Memory B cell (primary cell): ENCODE results near the gene UBE2D1.

Source experiments
- ATAC-seq: fragments of 150-1000 bp; cut with Tn5 transposase; 2 replicates; pipeline ENCODE4 v1.10.0; 2021; ENCODE audit warnings: low read depth, mild to moderate bottlenecking, moderate library complexity
- DNase-seq, 2 donors: peaks; one replicate each; pipeline ENCODE4 v3.0.0; 2022; ENCODE audit warnings: low spot score in 2 of 2
- H3K27ac Mint-ChIP-seq: one replicate; pipeline ENCODE4 v1.8.0; 2022; ENCODE audit warnings: mild to moderate bottlenecking, moderate library complexity, mixed read lengths
- H3K27me3 Mint-ChIP-seq: one replicate; pipeline ENCODE4 v1.8.0; 2022; ENCODE audit warnings: mixed read lengths
- H3K36me3 Mint-ChIP-seq: one replicate; pipeline ENCODE4 v1.8.0; 2022; ENCODE audit warnings: mild to moderate bottlenecking, mixed read lengths
- H3K4me1 Mint-ChIP-seq: one replicate; pipeline ENCODE4 v1.8.0; 2022; ENCODE audit warnings: mixed read lengths
- H3K4me3 Mint-ChIP-seq: one replicate; pipeline ENCODE4 v1.8.0; 2022; ENCODE audit warnings: mild to moderate bottlenecking, moderate library complexity, mixed read lengths
- H3K9me3 Mint-ChIP-seq: one replicate; pipeline ENCODE4 v1.8.0; 2022; ENCODE audit warnings: mixed read lengths

Gene UBE2D1

GRCh38 chr10:58351616-58352578, 17.1 kb downstream of the UBE2D1 start:
- no peaks in the 10 kb centered on the region for H3K27me3 Mint-ChIP-seq
- ATAC-seq (no peak), DNase-seq (no peak)
- no peaks in the 10 kb centered on the region for H3K9me3 Mint-ChIP-seq
- peaks cover 3% of the 10 kb centered on the region for H3K36me3 Mint-ChIP-seq
- H3K27ac Mint-ChIP-seq = no peak overlapping the region
- no peak overlapping the region for H3K4me3 Mint-ChIP-seq
- peaks cover 34% of the 10 kb centered on the region for H3K4me1 Mint-ChIP-seq

- no peaks in the 10 kb centered on the region for H3K27me3 Mint-ChIP-seq
- no peak overlapping the region for H3K27ac Mint-ChIP-seq
- no peak for ATAC-seq
- DNase-seq = no peak
- H3K9me3 Mint-ChIP-seq = no peaks in the 10 kb centered on the region
- no peaks in the 10 kb centered on the region for H3K36me3 Mint-ChIP-seq
- no peak overlapping the region for H3K4me3 Mint-ChIP-seq
- peaks cover 32% of the 10 kb centered on the region for H3K4me1 Mint-ChIP-seq
These were observed 18.3 kb downstream of the UBE2D1 start for GRCh38 chr10:58352956-58353610.

- Mint-ChIP-seq H3K4me1 (peaks cover 29% of the 10 kb centered on the region), H3K36me3 (peaks cover 5% of the 10 kb centered on the region), H3K27me3 (no peaks in the 10 kb centered on the region), H3K4me3 (no peak overlapping the region), H3K27ac (peak overlapping the region; percentile 36), H3K9me3 (no peaks in the 10 kb centered on the region)
- ATAC-seq (no peak), DNase-seq (no peak)
These were observed 21.9 kb downstream of the UBE2D1 start for GRCh38 chr10:58356756-58357155.

- Mint-ChIP-seq H3K9me3 (no peaks in the 10 kb centered on the region), H3K27me3 (no peaks in the 10 kb centered on the region), H3K4me3 (no peak overlapping the region), H3K36me3 (peaks cover 7% of the 10 kb centered on the region), H3K27ac (no peak overlapping the region), H3K4me1 (peaks cover 26% of the 10 kb centered on the region)
- ATAC-seq = no peak
- no peak for DNase-seq
These were observed 23.6 kb downstream of the UBE2D1 start for GRCh38 chr10:58358314-58358933.

GRCh38 chr10:58358947-58359346, 24.1 kb downstream of the UBE2D1 start:
- ATAC-seq (no peak), DNase-seq (no peak)
- Mint-ChIP-seq H3K4me3 (no peak overlapping the region), H3K27me3 (no peaks in the 10 kb centered on the region), H3K9me3 (no peaks in the 10 kb centered on the region), H3K27ac (no peak overlapping the region), H3K4me1 (peaks cover 26% of the 10 kb centered on the region), H3K36me3 (peaks cover 9% of the 10 kb centered on the region)

GRCh38 chr10:58359541-58359940, 24.7 kb downstream of the UBE2D1 start:
- H3K4me3 Mint-ChIP-seq = no peak overlapping the region
- DNase-seq (no peak), ATAC-seq (peak; percentile 50)
- no peaks in the 10 kb centered on the region for H3K9me3 Mint-ChIP-seq
- H3K27me3 Mint-ChIP-seq = no peaks in the 10 kb centered on the region
- H3K36me3 Mint-ChIP-seq = peaks cover 12% of the 10 kb centered on the region
- peaks cover 24% of the 10 kb centered on the region for H3K4me1 Mint-ChIP-seq
- peak overlapping the region; percentile 22 for H3K27ac Mint-ChIP-seq

- Mint-ChIP-seq H3K9me3 (no peaks in the 10 kb centered on the region), H3K27ac (peak overlapping the region; percentile 22), H3K4me3 (no peak overlapping the region), H3K36me3 (peaks cover 18% of the 10 kb centered on the region), H3K4me1 (peaks cover 19% of the 10 kb centered on the region), H3K27me3 (no peaks in the 10 kb centered on the region)
- ATAC-seq (no peak), DNase-seq (no peak)
These were observed 25.7 kb downstream of the UBE2D1 start for GRCh38 chr10:58360412-58361004.

GRCh38 chr10:58361353-58361752, 26.5 kb downstream of the UBE2D1 start:
- H3K4me1 Mint-ChIP-seq = peaks cover 16% of the 10 kb centered on the region
- no peaks in the 10 kb centered on the region for H3K27me3 Mint-ChIP-seq
- H3K9me3 Mint-ChIP-seq = no peaks in the 10 kb centered on the region
- DNase-seq (no peak), ATAC-seq (no peak)
- no peak overlapping the region for H3K4me3 Mint-ChIP-seq
- H3K27ac Mint-ChIP-seq = no peak overlapping the region
- H3K36me3 Mint-ChIP-seq = peaks cover 18% of the 10 kb centered on the region

- no peak for ATAC-seq
- no peaks in the 10 kb centered on the region for H3K9me3 Mint-ChIP-seq
- DNase-seq = no peak
These were observed 27.4 kb downstream of the UBE2D1 start for GRCh38 chr10:58362027-58362789.

GRCh38 chr10:58367069-58367468, 32.3 kb downstream of the UBE2D1 start:
- H3K27ac Mint-ChIP-seq = no peak overlapping the region
- ATAC-seq = no peak
- no peaks in the 10 kb centered on the region for H3K4me1 Mint-ChIP-seq

More at GRCh38 chr10:58362027-58362789, 27.4 kb downstream of the UBE2D1 start:
- no peak overlapping the region for H3K27ac Mint-ChIP-seq
- H3K27me3 Mint-ChIP-seq = no peaks in the 10 kb centered on the region
- H3K36me3 Mint-ChIP-seq = peaks cover 18% of the 10 kb centered on the region
- peaks cover 11% of the 10 kb centered on the region for H3K4me1 Mint-ChIP-seq
- no peak overlapping the region for H3K4me3 Mint-ChIP-seq

GRCh38 chr10:58371473-58371872, 36.7 kb downstream of the UBE2D1 start:
- no peaks in the 10 kb centered on the region for H3K27me3 Mint-ChIP-seq
- H3K9me3 Mint-ChIP-seq = no peaks in the 10 kb centered on the region
- no peaks in the 10 kb centered on the region for H3K36me3 Mint-ChIP-seq
- no peaks in the 10 kb centered on the region for H3K4me1 Mint-ChIP-seq
- no peak overlapping the region for H3K4me3 Mint-ChIP-seq
- DNase-seq (no peak), ATAC-seq (no peak)
- no peak overlapping the region for H3K27ac Mint-ChIP-seq

More at GRCh38 chr10:58367069-58367468, 32.3 kb downstream of the UBE2D1 start:
- no peaks in the 10 kb centered on the region for H3K9me3 Mint-ChIP-seq
- H3K4me3 Mint-ChIP-seq = no peak overlapping the region
- H3K36me3 Mint-ChIP-seq = peaks cover 12% of the 10 kb centered on the region
- DNase-seq = no peak
- no peaks in the 10 kb centered on the region for H3K27me3 Mint-ChIP-seq

- ATAC-seq (no peak), DNase-seq (no peak)
- Mint-ChIP-seq H3K27me3 (no peaks in the 10 kb centered on the region), H3K9me3 (no peaks in the 10 kb centered on the region), H3K4me1 (no peaks in the 10 kb centered on the region), H3K36me3 (no peaks in the 10 kb centered on the region), H3K4me3 (no peak overlapping the region), H3K27ac (peak overlapping the region; percentile 16)
These were observed 38.0 kb downstream of the UBE2D1 start for GRCh38 chr10:58372607-58373441.

- DNase-seq = no peak
- ATAC-seq = no peak
These were observed 38.6 kb downstream of the UBE2D1 start for GRCh38 chr10:58373442-58373827.

More at GRCh38 chr10:58373442-58373827, 38.6 kb downstream of the UBE2D1 start:
- no peaks in the 10 kb centered on the region for H3K36me3 Mint-ChIP-seq
- H3K4me1 Mint-ChIP-seq = no peaks in the 10 kb centered on the region
- no peak overlapping the region for H3K4me3 Mint-ChIP-seq
- H3K9me3 Mint-ChIP-seq = no peaks in the 10 kb centered on the region
- H3K27ac Mint-ChIP-seq = peak overlapping the region; percentile 16
- H3K27me3 Mint-ChIP-seq = no peaks in the 10 kb centered on the region
